Activated naive CD8-positive, alpha-beta T cell treated with anti-CD3 and anti-CD28 coated beads, Interleukin-2, amount 50 U/mL, for 24 hours (primary cell): ENCODE results near the gene NACC2.

Experiments used
- ATAC-seq: fragments of 150-1000 bp; cut with Tn5 transposase; one replicate; pipeline ENCODE4 v1.10.0; 2021
- DNase-seq: peaks from one replicate; pipeline ENCODE4 v3.0.0; 2021
- H3K27ac Mint-ChIP-seq: one replicate; pipeline ENCODE4 v1.8.0; 2021; ENCODE audit warnings: mild to moderate bottlenecking, mixed read lengths
- H3K27me3 Mint-ChIP-seq: one replicate; pipeline ENCODE4 v1.8.0; 2021; ENCODE audit warnings: mixed read lengths
- H3K36me3 Mint-ChIP-seq: one replicate; pipeline ENCODE4 v1.8.0; 2021; ENCODE audit warnings: low read depth, mixed read lengths
- H3K4me1 Mint-ChIP-seq: one replicate; pipeline ENCODE4 v1.8.0; 2021; ENCODE audit warnings: mixed read lengths
- H3K4me3 Mint-ChIP-seq: one replicate; pipeline ENCODE4 v1.8.0; 2021; ENCODE audit warnings: mild to moderate bottlenecking, moderate library complexity, mixed read lengths
- H3K9me3 Mint-ChIP-seq: one replicate; pipeline ENCODE4 v1.8.0; 2021; ENCODE audit warnings: mixed read lengths

NACC2 gene

DNA sequence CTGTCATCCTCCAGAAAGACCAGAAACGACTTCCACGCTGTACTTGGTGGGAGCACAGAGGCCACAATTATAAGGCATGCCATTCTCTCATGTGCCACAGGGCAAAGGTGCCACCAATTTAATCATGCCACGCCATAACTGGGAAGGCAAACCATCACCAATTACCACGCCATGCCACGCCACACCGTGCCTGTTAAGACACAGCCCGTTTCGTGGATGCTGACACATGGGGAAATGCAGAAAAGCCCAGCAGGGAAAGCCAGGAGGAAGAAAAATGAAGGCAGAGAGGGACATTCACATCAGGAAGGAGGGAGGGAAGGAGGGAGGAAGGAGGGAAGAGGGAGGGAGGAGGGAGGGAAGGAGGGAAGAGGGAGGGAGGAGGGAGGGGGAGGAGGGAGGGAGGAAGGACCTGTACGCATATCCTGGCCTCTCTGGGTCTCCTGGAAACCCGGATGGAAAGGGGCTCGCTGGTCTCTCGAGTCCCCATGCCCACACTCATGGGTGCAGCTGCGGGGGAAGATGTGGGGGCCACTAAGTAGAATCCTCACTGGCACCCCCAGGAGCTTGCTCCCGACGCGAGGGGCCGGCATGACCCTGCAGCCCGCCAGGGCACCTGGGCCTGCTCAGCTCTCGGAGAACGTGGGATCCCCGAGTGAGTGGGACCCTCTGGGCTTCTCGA, 72.2 kb downstream of the NACC2 start:
- Mint-ChIP-seq H3K4me1 (no peaks in the 10 kb centered on the region), H3K36me3 (no peaks in the 10 kb centered on the region), H3K4me3 (no peak overlapping the region), H3K27me3 (peaks cover 2% of the 10 kb centered on the region), H3K27ac (no peak overlapping the region), H3K9me3 (no peaks in the 10 kb centered on the region)
- no peak for ATAC-seq
- no peak for DNase-seq

DNA sequence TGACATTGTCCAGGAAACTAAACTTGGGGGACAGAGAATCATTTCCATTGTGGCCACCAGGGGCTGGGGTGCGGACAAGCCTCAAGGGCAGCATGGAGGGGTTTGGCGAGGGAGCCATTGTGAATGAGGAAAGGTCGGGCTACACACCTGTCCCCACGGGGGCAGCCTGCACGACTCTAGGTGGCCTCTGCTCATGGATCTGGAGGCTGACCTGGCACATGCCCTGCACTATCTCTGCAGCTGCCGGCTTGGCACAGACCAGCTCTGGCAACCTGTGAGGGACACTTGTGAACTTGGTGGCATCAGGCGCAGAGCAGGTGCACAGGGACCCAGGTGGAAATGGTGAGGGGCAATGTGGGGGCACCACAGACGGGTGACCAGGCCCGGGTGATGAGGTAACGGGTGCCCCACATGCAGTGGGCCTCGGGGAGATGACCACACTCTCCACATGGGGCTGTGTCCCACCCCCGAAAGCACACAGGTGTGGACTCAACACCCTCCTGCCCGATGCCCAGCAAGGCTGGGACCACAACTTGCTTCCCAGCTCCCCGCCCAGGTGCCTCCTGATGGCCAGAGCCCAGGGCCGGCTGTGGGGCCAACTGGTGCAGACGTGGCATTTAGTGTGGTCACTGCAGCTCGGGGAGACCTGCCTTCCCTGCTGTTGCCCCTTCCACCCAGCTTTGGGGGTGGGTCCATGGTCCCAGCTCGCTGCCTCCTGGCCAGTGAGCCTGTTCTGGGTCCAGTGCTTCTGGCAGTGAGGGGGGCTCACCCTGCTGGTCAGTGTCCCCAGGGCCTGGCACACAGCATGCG, 73.0 kb downstream of the NACC2 start:
- no peaks in the 10 kb centered on the region for H3K36me3 Mint-ChIP-seq
- no peak overlapping the region for H3K27ac Mint-ChIP-seq
- H3K9me3 Mint-ChIP-seq, result no peaks in the 10 kb centered on the region
- H3K4me3 Mint-ChIP-seq, result no peak overlapping the region
- peaks cover 2% of the 10 kb centered on the region for H3K27me3 Mint-ChIP-seq
- ATAC-seq, result no peak
- no peaks in the 10 kb centered on the region for H3K4me1 Mint-ChIP-seq
- no peak for DNase-seq

- H3K27me3 Mint-ChIP-seq, result peaks cover 2% of the 10 kb centered on the region
- no peak for ATAC-seq
- H3K9me3 Mint-ChIP-seq, result no peaks in the 10 kb centered on the region
- no peaks in the 10 kb centered on the region for H3K36me3 Mint-ChIP-seq
- H3K27ac Mint-ChIP-seq, result no peak overlapping the region
- no peak for DNase-seq
- H3K4me3 Mint-ChIP-seq, result no peak overlapping the region
- no peaks in the 10 kb centered on the region for H3K4me1 Mint-ChIP-seq
These were observed 73.8 kb downstream of the NACC2 start for GRCh38 chr9:136021171-136021871.

DNA sequence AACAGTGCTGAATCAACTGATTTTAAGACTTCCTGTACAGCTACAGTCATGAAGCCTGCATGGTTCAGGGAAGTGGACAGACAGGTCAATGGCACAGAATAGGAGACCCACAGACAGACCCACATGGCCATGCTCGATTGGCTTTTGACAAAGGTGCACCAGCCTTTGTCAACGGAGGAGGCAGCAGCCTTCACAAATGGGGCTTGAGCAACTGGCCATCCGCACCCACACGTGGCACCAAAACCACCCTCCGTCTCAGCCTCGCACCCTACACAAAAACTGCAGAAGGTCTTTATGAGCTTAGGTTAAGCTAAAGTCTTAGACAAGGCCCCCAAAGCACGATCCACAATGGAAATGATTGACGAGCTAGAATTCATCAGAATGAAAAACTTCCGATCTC, 74.4 kb downstream of the NACC2 start:
- DNase-seq (no peak), ATAC-seq (no peak)
- Mint-ChIP-seq H3K4me3 (no peak overlapping the region), H3K27me3 (peaks cover 2% of the 10 kb centered on the region), H3K9me3 (no peaks in the 10 kb centered on the region), H3K36me3 (no peaks in the 10 kb centered on the region), H3K4me1 (no peaks in the 10 kb centered on the region), H3K27ac (no peak overlapping the region)

DNA sequence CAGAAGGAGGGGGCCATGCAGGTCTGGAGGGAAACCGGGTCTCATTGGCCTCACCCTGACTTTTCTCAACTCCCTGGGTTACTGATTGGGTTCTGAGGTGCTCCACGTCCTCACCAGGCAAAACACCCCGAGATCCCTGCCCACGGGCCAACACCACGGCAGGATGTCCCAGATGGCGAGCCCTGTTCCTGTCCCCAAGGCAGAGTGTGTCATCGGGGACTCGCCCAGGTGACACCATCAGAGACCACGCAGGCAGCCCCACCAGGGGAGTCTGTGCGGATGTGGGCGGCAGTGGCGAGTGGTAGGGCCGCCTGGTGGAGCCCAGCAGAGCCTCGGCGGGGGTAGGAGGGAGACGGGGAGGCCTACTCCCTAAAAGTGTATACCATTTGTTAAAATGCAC, 74.9 kb downstream of the NACC2 start:
- no peaks in the 10 kb centered on the region for H3K4me1 Mint-ChIP-seq
- no peaks in the 10 kb centered on the region for H3K36me3 Mint-ChIP-seq
- H3K27ac Mint-ChIP-seq, result no peak overlapping the region
- H3K9me3 Mint-ChIP-seq, result no peaks in the 10 kb centered on the region
- DNase-seq (no peak), ATAC-seq (no peak)
- H3K4me3 Mint-ChIP-seq, result no peak overlapping the region
- peaks cover 2% of the 10 kb centered on the region for H3K27me3 Mint-ChIP-seq

DNA sequence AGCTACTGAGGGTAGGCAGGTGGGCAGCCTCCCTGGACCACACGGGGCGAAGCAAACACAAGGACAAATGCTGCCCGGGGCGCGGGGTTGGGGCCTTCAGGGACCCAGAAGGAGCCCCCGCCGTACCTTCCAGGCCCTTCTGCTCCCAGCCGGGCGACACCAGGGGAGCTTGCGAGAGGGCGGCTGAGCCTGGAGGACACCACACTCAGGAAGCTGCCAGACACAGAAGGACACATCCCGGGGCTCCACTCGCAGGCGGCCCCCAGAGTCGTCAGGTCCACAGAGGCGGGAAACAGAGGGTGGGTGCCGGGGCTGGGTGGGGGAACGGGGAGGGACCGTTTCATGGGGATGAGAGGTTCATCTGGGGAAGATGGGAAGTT, 75.4 kb downstream of the NACC2 start:
- ATAC-seq (no peak), DNase-seq (no peak)
- H3K4me1 Mint-ChIP-seq, result no peaks in the 10 kb centered on the region
- H3K27me3 Mint-ChIP-seq, result peaks cover 2% of the 10 kb centered on the region
- H3K27ac Mint-ChIP-seq, result no peak overlapping the region
- no peak overlapping the region for H3K4me3 Mint-ChIP-seq
- H3K9me3 Mint-ChIP-seq, result no peaks in the 10 kb centered on the region
- no peaks in the 10 kb centered on the region for H3K36me3 Mint-ChIP-seq

GRCh38 chr9:136019041-136019680, 75.9 kb downstream of the NACC2 start:
- Mint-ChIP-seq H3K4me1 (no peaks in the 10 kb centered on the region), H3K36me3 (no peaks in the 10 kb centered on the region), H3K9me3 (no peaks in the 10 kb centered on the region), H3K27ac (no peak overlapping the region), H3K4me3 (no peak overlapping the region), H3K27me3 (peaks cover 2% of the 10 kb centered on the region)
- DNase-seq (no peak), ATAC-seq (no peak)

- Mint-ChIP-seq H3K4me1 (no peaks in the 10 kb centered on the region), H3K4me3 (no peak overlapping the region), H3K27ac (no peak overlapping the region), H3K27me3 (peaks cover under 1% of the 10 kb centered on the region), H3K9me3 (no peaks in the 10 kb centered on the region), H3K36me3 (no peaks in the 10 kb centered on the region)
- DNase-seq, result no peak
- no peak for ATAC-seq
These were observed 76.6 kb downstream of the NACC2 start for GRCh38 chr9:136018257-136019031.

- no peaks in the 10 kb centered on the region for H3K36me3 Mint-ChIP-seq
These were observed 77.5 kb downstream of the NACC2 start for GRCh38 chr9:136017289-136018190.

GRCh38 chr9:136016572-136017288, 78.4 kb downstream of the NACC2 start:
- no peaks in the 10 kb centered on the region for H3K9me3 Mint-ChIP-seq
- ATAC-seq (no peak), DNase-seq (no peak)
- no peak overlapping the region for H3K4me3 Mint-ChIP-seq
- H3K27ac Mint-ChIP-seq, result no peak overlapping the region
- no peaks in the 10 kb centered on the region for H3K4me1 Mint-ChIP-seq
- H3K27me3 Mint-ChIP-seq, result no peaks in the 10 kb centered on the region
- no peaks in the 10 kb centered on the region for H3K36me3 Mint-ChIP-seq

More at GRCh38 chr9:136017289-136018190, 77.5 kb downstream of the NACC2 start:
- DNase-seq (no peak), ATAC-seq (no peak)
- H3K27ac Mint-ChIP-seq, result no peak overlapping the region
- no peaks in the 10 kb centered on the region for H3K27me3 Mint-ChIP-seq
- H3K4me1 Mint-ChIP-seq, result no peaks in the 10 kb centered on the region
- no peaks in the 10 kb centered on the region for H3K9me3 Mint-ChIP-seq
- H3K4me3 Mint-ChIP-seq, result no peak overlapping the region

DNA sequence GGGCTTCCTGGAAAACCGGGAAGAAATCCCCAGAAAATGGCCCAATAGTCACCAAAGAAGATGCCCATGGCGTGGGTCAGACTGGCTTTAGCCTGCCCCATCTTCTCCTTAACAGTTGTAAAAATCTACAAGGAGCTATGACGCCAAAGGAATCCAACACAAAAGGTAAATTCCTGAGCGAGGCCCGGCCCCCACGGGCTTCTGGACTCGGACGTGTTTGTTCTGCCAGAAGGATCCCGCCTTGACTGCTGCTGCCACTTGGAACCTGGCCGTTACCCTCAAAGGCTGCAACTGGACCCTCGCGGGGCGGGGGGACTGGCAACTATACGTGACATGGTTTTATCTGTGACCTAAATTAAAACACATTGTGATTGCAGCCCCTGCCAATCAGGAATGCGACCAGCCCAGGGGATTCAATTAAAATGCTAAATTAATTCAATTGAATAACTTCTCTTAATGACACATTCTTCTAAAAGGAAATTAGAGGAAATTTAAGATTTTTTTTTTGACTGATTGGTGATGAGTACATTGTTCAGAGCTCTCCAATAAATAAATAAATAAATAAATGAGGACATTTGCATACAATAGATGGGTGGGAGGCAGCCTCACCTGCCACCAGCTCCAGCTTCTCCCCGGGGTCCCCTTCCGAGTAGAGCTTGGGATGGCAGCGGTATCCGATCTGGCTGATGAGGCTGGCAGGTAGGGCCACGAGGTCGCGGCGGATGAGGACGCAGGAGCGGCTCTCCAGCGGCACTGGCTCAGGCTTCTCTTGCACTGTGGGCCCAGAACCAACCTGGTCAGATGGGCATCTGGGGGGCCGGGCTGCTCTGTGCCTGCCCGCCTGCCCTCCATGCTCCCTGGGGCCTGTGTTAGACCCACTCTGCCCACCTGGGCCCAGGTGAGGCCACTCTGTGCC, 79.2 kb downstream of the NACC2 start:
- DNase-seq (no peak), ATAC-seq (no peak)
- H3K27me3 Mint-ChIP-seq, result no peaks in the 10 kb centered on the region
- no peaks in the 10 kb centered on the region for H3K4me1 Mint-ChIP-seq
- H3K4me3 Mint-ChIP-seq, result no peak overlapping the region
- no peaks in the 10 kb centered on the region for H3K9me3 Mint-ChIP-seq
- no peaks in the 10 kb centered on the region for H3K36me3 Mint-ChIP-seq
- H3K27ac Mint-ChIP-seq, result no peak overlapping the region

DNA sequence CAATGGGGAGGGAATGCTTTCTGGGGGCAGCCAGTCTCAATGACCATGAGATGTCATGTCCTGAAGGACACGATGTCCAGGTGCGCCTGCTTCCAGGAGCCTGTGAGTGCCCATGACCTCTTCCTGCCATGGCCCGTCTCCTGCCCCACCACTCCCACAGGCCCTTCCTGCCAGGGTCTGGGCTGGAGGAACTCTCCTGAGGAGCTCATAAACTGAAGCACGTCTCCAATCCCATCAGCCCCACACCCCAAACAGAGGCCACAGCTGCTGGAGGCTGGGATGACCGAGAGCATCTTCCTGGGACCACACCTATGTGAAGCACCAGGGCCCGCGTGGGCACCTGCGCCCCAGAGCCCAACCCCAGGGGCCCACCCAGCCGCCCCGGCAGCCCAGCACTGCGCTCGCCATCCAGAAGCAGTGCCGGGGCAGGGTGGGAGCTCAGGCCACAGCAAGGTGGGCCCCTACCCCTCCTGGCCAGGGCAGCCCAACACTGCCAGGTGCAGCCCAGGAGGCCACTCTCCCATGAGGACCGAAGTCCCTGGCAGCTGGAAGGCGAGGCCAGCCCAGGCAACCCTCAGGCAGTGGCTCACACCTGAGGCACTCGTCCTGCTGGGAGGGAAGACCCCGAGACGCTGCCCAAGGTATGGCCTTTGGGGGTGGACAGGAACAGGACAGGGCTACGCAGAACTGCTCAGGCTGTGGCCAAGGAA, 80.0 kb downstream of the NACC2 start:
- H3K4me1 Mint-ChIP-seq, result no peaks in the 10 kb centered on the region
- H3K27ac Mint-ChIP-seq, result no peak overlapping the region
- H3K9me3 Mint-ChIP-seq, result no peaks in the 10 kb centered on the region
- ATAC-seq (no peak), DNase-seq (no peak)
- no peak overlapping the region for H3K4me3 Mint-ChIP-seq
- H3K36me3 Mint-ChIP-seq, result no peaks in the 10 kb centered on the region
- no peaks in the 10 kb centered on the region for H3K27me3 Mint-ChIP-seq
